ENCODE measurements around the gene CXCL3. TPM values are rescaled to one million over a fixed set of nuclear protein-coding genes. Genes with fewer than 3 reads are reported as not detected.

Gene CXCL3
- total RNA-seq, 4 donors from 2014 or later: 0.25 to 0.49 (median 0.34) TPM; not detected in 1

DNA sequence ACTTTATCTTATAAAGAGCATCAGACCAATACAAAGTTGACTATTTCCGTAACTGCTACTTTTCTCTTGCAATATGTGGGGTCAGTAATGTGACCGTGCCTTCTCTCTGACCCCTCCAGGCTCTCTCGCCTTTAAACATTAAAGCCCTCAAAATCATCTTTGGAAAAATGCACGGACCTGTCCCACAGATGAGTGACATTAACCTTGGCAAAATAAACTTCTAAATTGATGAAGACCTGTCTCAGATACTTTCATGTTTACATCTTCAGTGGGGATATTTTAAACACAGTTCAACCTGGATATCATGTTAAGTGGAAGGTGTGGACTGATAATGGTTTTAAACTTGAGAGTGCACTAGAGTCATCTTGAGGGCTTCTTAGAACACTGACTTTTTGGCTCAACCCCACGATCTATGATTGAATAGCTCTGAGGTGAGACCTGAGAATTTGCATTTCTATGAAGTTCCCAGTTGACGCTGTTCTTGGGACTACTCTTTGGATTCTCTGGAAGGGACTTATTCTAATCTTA is 26.7 kb upstream of the CXCL3 start:
- no peak overlapping the region for H3K4me3 ChIP-seq (ENCODE audit: low read depth, poor library complexity, severe bottlenecking)
- 75 to 78% methylated on average over 6 of the region's 6 CpGs for WGBS, 2 donors
- DNase-seq (ENCODE audit: low spot score in 2 of 2): no peak
- TF ChIP-seq, protein P1, sequence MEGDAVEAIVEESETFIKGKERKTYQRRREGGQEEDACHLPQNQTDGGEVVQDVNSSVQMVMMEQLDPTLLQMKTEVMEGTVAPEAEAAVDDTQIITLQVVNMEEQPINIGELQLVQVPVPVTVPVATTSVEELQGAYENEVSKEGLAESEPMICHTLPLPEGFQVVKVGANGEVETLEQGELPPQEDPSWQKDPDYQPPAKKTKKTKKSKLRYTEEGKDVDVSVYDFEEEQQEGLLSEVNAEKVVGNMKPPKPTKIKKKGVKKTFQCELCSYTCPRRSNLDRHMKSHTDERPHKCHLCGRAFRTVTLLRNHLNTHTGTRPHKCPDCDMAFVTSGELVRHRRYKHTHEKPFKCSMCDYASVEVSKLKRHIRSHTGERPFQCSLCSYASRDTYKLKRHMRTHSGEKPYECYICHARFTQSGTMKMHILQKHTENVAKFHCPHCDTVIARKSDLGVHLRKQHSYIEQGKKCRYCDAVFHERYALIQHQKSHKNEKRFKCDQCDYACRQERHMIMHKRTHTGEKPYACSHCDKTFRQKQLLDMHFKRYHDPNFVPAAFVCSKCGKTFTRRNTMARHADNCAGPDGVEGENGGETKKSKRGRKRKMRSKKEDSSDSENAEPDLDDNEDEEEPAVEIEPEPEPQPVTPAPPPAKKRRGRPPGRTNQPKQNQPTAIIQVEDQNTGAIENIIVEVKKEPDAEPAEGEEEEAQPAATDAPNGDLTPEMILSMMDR (IDR thresholded peaks at IDR 0.05): no peak
- TF ChIP-seq POLR2A (IDR thresholded peaks at IDR 0.05): no peak
- intact Hi-C loops (cut with DNase I; ENCODE audit: low total_unique reads): no loop called here

DNA sequence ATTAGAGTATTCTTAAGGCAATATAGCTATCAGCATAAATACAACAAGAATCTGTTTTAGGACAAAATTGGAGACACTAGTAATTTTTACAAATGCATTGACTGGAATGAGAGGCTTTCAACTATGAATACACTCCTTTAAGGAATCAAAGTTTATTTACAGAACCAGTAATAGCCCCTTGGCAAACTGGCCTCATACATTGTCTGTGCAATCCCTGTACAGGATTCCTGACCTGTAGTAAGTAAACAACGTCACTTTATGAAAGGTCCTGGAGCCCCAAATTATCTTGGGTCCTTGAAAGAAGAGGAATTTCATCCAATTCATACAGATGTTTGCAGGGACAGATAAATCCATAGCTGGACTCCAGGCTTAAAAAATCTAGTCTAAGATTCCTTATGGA is 25.4 kb upstream of the CXCL3 start:
- no peak overlapping the region for H3K4me3 ChIP-seq (ENCODE audit: low read depth, poor library complexity, severe bottlenecking)
- DNase-seq (ENCODE audit: low spot score in 2 of 2): no peak
- intact Hi-C loops (cut with DNase I; ENCODE audit: low total_unique reads): no loop called here
- TF ChIP-seq, protein P1 (IDR thresholded peaks at IDR 0.05): no peak
- TF ChIP-seq POLR2A (IDR thresholded peaks at IDR 0.05): no peak
- 73 to 83% methylated on average over 1 of the region's 1 CpG for WGBS, 2 donors

DNA sequence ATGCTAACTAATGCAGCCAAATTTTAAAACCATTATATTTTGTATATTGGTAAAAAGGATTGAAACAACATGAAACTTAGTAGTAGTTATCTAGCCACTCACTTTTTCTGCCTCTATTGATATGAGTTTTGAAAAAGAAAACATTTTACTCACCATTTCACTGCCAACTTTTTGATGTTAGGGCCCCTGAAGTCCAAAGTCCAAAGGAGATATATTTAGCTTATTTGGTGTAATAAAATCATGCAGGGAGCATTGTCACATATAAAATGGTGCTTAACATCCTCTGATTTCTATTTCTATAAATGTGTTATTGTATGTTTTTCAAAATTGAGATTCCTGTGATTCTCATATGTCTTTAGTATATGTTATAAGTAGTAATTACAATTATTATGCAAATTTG is 24.5 kb upstream of the CXCL3 start:
- no peak for TF ChIP-seq POLR2A (IDR thresholded peaks at IDR 0.05)
- TF ChIP-seq, protein P1 (IDR thresholded peaks at IDR 0.05): no peak
- intact Hi-C loops (cut with DNase I; ENCODE audit: low total_unique reads): no loop called here
- no peak overlapping the region for H3K4me3 ChIP-seq (ENCODE audit: low read depth, poor library complexity, severe bottlenecking)
- DNase-seq (ENCODE audit: low spot score in 2 of 2): no peak

DNA sequence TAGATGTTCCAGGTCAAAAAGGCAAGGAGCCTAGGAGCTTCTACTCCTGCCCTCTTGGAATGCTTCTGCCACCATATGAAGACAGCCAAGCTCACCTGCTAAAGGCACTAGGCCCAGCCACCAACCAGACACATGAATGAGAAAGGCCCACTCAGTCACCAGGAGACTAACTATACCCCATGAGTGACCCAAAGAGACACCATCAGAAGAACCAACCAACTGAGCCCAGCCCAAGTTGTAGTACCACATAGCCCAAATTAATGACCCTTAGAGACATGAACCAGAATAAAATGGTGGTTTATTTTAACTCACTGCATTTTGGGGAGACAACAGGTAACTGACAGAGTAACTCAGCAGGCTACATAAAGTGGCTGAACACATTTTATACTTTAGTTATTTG is 22.9 kb upstream of the CXCL3 start:
- intact Hi-C loops (cut with DNase I; ENCODE audit: low total_unique reads): no loop called here
- TF ChIP-seq, protein P1 (IDR thresholded peaks at IDR 0.05): no peak
- TF ChIP-seq POLR2A (IDR thresholded peaks at IDR 0.05): no peak

DNA sequence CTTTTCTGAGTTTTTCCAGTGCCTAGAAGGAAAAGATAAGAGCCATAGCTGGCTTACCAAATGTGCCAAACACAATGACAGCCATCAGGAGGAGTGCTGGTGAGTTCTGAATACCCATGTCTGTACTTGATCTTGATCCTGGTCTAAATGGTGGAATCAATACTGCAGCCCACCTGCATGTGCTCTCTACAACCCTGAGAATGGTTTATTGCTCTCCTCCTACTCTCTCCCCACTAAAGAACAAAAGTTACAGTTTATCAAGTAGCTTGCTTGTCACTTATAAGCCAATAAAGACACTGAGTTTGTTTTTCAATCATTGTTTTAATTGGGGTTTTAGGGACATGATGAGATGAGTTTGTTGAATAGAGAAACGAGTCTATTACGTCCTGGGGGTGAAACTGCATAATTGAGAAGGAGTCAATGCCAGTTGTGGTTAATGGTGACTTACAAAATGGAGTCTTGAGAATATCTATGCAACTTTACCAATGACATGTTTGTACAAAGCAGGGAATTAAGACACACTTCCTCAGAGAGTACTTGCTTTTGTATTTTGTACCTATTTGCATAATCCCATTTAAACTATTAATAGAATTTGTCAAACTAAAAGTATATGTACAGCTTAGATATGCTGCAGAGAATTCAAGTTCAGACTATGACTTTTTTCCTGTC is 20.8 kb upstream of the CXCL3 start:
- 31 to 37% methylated on average over 2 of the region's 2 CpGs for WGBS, 2 donors
- no peak for DNase-seq (ENCODE audit: low spot score in 2 of 2)
- no peak for TF ChIP-seq POLR2A (IDR thresholded peaks at IDR 0.05)
- TF ChIP-seq, protein P1 (IDR thresholded peaks at IDR 0.05): no peak
- no peak overlapping the region for H3K4me3 ChIP-seq (ENCODE audit: low read depth, poor library complexity, severe bottlenecking)
- intact Hi-C loops (cut with DNase I; ENCODE audit: low total_unique reads): no loop called here

More for the DNA sequence above, 22.9 kb upstream of the CXCL3 start:
- DNase-seq (ENCODE audit: low spot score in 2 of 2): no peak
- no peak overlapping the region for H3K4me3 ChIP-seq (ENCODE audit: low read depth, poor library complexity, severe bottlenecking)

Measured in lower leg skin (tissue), 4 donors.